ENCODE measurements around the gene KIAA0753.

DNA sequence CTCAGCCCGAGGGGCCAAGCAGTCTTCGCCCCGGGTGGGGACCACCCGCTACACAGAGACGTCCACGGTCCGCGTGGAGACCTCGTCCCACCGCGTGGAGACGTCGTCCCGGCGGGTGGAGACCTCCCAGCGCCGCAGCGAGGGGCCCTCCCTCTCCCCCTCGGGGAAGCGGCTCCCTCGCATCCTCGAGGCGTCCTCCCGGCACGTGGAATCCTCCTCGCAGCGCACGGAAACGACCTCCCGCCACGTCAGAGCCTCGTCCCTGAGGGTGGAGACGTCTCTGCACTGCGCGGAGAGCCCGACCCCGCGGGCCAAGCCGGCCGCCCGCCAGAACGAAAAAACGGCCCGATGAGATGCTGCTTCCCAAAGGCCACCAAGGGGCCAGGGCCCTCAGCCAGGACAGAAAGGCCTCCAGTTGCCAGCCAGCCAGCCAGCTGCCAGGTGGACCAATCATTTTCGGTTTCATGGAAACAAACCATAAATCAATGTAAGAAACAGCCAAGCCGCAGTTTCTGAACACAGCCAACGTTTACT, 11.5 kb upstream of the KIAA0753 start:
- no peak for TF ChIP-seq EP300 (IDR thresholded peaks at IDR 0.05; ENCODE audit: borderline replicate concordance)
- no peak for TF ChIP-seq CEBPB (IDR thresholded peaks at IDR 0.05)
